ENCODE results near the gene TCF20. TPM values are rescaled to one million over a fixed set of nuclear protein-coding genes. Genes with fewer than 3 reads are reported as not detected.

Gene TCF20
- total RNA-seq, 4 donors from 2014 or later: 40.2 to 52.5 (median 41.0) TPM

DNA sequence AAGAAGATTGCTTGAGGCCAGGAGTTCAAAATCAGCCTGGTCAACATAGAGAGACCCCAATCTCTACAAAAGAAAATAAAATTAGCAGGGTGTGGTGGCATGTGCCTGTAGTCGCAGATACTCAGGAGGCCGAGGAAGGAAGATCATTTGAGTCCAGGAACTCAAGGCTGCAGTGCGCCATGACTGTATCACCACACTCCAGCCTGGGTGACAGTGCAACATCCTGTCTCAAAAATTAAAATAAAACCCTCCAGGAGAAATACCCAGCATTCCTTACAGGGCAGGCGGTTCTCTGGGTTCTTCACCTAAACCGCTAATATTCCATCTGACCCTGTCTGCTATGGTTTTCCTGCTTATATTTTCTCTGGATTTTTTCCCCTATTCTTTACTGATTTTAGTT lies 13.5 kb downstream of the TCF20 start:
- Histone ChIP-seq H3K4me1 (peaks cover 0 to 56% (median 4%) of the 10 kb centered on the region in 3 donors), H3K36me3 (no peaks in the 10 kb centered on the region), H3K27me3 (no peaks in the 10 kb centered on the region), H3K27ac (no peak overlapping the region), H3K4me3 (no peak overlapping the region), H3K9me3 (no peaks in the 10 kb centered on the region)
- intact Hi-C loops (cut with DNase I): no loop called here
- TF ChIP-seq POLR2A (IDR thresholded peaks at IDR 0.05): no peak
- TF ChIP-seq, protein P1, sequence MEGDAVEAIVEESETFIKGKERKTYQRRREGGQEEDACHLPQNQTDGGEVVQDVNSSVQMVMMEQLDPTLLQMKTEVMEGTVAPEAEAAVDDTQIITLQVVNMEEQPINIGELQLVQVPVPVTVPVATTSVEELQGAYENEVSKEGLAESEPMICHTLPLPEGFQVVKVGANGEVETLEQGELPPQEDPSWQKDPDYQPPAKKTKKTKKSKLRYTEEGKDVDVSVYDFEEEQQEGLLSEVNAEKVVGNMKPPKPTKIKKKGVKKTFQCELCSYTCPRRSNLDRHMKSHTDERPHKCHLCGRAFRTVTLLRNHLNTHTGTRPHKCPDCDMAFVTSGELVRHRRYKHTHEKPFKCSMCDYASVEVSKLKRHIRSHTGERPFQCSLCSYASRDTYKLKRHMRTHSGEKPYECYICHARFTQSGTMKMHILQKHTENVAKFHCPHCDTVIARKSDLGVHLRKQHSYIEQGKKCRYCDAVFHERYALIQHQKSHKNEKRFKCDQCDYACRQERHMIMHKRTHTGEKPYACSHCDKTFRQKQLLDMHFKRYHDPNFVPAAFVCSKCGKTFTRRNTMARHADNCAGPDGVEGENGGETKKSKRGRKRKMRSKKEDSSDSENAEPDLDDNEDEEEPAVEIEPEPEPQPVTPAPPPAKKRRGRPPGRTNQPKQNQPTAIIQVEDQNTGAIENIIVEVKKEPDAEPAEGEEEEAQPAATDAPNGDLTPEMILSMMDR (IDR thresholded peaks at IDR 0.05): no peak
- DNase-seq: no peak
- 87 to 94% methylated on average over 5 of the region's 5 CpGs for WGBS, 2 donors

DNA sequence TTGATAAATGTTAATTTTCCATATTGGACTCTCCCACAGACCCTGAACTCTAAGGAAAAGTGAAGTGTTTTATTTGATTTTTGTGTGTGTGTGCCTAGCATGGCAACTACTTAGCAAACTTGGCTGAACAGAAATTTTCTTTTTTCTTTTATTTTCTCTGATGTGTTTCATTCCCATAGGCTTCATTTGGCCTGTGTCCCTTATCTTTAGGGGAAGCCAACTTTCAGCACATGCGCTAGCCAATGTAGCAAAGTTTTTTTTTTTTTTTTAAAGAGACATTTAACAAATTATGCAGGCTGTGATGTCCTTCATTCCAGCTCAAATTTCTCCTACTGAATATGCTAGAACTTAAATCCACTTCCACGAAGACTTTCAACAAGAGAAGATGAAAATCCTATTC lies 14.2 kb downstream of the TCF20 start:
- no peaks in the 10 kb centered on the region for H3K27me3 ChIP-seq
- intact Hi-C loops (cut with DNase I): no loop called here
- H3K27ac ChIP-seq: no peak overlapping the region
- no peaks in the 10 kb centered on the region for H3K9me3 ChIP-seq
- no peak for DNase-seq
- H3K4me3 ChIP-seq: no peak overlapping the region
- peaks cover 0 to 55% (median 4%) of the 10 kb centered on the region in 3 donors for H3K4me1 ChIP-seq
- TF ChIP-seq, protein P1 (IDR thresholded peaks at IDR 0.05): no peak
- no peak for TF ChIP-seq POLR2A (IDR thresholded peaks at IDR 0.05)
- H3K36me3 ChIP-seq: no peaks in the 10 kb centered on the region
- WGBS, 2 donors: 49 to 64% methylated on average over 2 of the region's 2 CpGs

DNA sequence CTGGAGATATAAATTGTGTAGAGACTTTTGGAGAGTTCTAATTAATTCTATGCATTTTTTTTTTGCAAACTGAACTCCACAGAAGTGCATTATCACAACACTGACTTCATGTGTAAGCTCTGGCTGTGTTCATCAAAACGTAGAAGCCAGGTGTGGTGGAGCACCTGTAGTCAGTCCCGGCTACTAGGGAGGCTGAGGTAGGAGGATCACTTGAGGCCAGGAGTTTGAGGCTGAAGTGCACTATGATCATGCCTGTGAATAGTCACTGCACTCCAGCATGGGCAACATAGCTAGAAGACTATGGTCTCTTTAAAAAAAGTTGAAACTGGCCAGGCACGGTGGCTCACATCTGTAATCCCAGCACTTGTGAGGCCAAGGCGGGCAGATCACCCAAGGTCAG lies 20.6 kb downstream of the TCF20 start:
- WGBS, 2 donors: 81 to 91% methylated on average over 4 of the region's 4 CpGs
- DNase-seq: no peak
- TF ChIP-seq, protein P1 (IDR thresholded peaks at IDR 0.05): no peak
- no peak for TF ChIP-seq POLR2A (IDR thresholded peaks at IDR 0.05)
- no peak overlapping the region for H3K27ac ChIP-seq
- peaks cover 7 to 35% (median 8%) of the 10 kb centered on the region in 3 donors for H3K4me1 ChIP-seq
- H3K9me3 ChIP-seq: no peaks in the 10 kb centered on the region
- intact Hi-C loops (cut with DNase I): no loop called here
- no peak overlapping the region for H3K4me3 ChIP-seq
- H3K27me3 ChIP-seq: no peaks in the 10 kb centered on the region
- peaks cover 0 to 8% (median 0%) of the 10 kb centered on the region in 3 donors for H3K36me3 ChIP-seq

DNA sequence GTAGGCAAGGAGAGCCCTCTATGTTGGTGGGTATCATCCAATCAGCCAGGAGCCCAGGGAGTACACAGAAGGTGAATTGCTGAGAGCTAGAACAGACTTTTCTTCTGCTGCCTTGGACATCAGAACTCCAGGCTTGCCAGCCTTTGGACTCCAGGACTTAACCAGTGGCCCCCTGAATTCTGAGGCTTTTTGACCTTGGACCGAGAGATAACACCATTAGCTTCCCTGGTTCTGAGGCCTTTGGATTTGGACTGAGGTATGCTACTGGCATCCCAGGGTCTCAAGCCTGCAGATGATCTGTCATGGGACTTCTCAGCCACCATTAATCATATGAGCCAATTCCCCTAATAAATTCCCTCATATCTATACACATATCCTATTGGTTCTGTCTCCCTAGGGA lies 21.5 kb downstream of the TCF20 start:
- intact Hi-C loops (cut with DNase I): no loop called here
- H3K4me3 ChIP-seq: no peak overlapping the region
- no peak for TF ChIP-seq POLR2A (IDR thresholded peaks at IDR 0.05)
- TF ChIP-seq, protein P1 (IDR thresholded peaks at IDR 0.05): no peak
- 0% methylated on average over 1 of the region's 1 CpG; no CpG with 5 or more reads in 1 of the 2 donors for WGBS, 2 donors
- H3K4me1 ChIP-seq: peaks cover 7 to 35% (median 8%) of the 10 kb centered on the region in 3 donors
- peaks cover 0 to 15% (median 0%) of the 10 kb centered on the region in 3 donors for H3K36me3 ChIP-seq
- DNase-seq: no peak
- H3K27me3 ChIP-seq: no peaks in the 10 kb centered on the region
- no peaks in the 10 kb centered on the region for H3K9me3 ChIP-seq
- no peak overlapping the region for H3K27ac ChIP-seq

DNA sequence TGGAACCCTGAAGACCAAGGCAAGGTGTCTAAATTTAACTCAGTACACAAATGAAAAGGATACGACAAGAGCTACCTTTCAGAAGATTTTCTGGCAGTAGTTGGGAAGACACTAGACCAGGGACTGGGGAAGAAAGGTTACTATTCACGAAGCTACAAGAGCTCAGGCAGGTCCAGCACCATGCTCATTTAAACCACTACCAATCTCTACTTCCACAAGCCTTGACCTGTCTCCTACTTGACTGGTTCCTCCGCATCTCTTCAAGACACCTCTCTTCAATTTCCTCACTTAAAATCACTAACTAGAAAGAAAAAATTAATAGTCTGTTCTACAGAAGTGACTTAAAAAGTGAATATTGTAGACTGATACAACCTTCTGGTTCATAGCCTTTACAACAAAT lies 22.9 kb downstream of the TCF20 start:
- peaks cover 0 to 15% (median 0%) of the 10 kb centered on the region in 3 donors for H3K36me3 ChIP-seq
- DNase-seq: no peak
- H3K27ac ChIP-seq: peak overlapping the region in 1 of 4 donors; percentile 42
- no peaks in the 10 kb centered on the region for H3K27me3 ChIP-seq
- H3K9me3 ChIP-seq: no peaks in the 10 kb centered on the region
- peaks cover 7 to 41% (median 8%) of the 10 kb centered on the region in 3 donors for H3K4me1 ChIP-seq
- WGBS, 2 donors: 59 to 62% methylated on average over 3 of the region's 3 CpGs
- intact Hi-C loops (cut with DNase I): no loop called here
- no peak overlapping the region for H3K4me3 ChIP-seq
- TF ChIP-seq POLR2A (IDR thresholded peaks at IDR 0.05): no peak

DNA sequence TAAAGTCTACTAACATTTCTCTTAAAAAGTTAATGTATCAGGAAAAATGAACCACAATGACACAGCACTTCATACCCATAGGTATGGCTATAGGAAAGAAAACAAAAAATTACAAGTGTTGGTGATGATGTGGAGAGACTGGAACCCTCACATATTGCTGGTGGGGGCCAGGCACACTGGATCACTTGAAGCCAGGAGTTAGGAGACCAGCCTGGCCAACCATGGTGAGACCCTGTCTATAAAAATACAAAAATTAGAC lies 26.7 kb downstream of the TCF20 start:
- peaks cover 7 to 43% (median 10%) of the 10 kb centered on the region in 3 donors for H3K4me1 ChIP-seq
- H3K27me3 ChIP-seq: no peaks in the 10 kb centered on the region
- H3K27ac ChIP-seq: peak overlapping the region in 1 of 4 donors; percentile 30
- peaks cover 0 to 15% (median 0%) of the 10 kb centered on the region in 3 donors for H3K36me3 ChIP-seq
- no peak overlapping the region for H3K4me3 ChIP-seq
- DNase-seq: no peak
- intact Hi-C loops (cut with DNase I): no loop called here
- H3K9me3 ChIP-seq: no peaks in the 10 kb centered on the region
- no peak for TF ChIP-seq POLR2A (IDR thresholded peaks at IDR 0.05)
- TF ChIP-seq, protein P1 (IDR thresholded peaks at IDR 0.05): no peak
